Activated CD4-positive, alpha-beta T cell treated with anti-CD3 and anti-CD28 coated beads for 36 hours (primary cell): Measurements from ENCODE around the gene MOCOS. TPM values are rescaled to one million over a fixed set of nuclear protein-coding genes. Genes with fewer than 3 reads are reported as not detected.

Source experiments
- ATAC-seq: fragments of 200-7000 bp; cut with Tn5 transposase; one replicate; pipeline ENCODE4 v1.10.0; 2021; ENCODE audit warnings: mild to moderate bottlenecking, moderate library complexity
- CTCF ChIA-PET: fragments of 350-600 bp; sonication (Branson Sonifier 250); formaldehyde crosslinking; loops from one replicate; lab custom pipeline; 2021; ENCODE audit warnings: antibody characterized with exemption; lab: Charles Lee
- POLR2A ChIA-PET: fragments of 350-600 bp; sonication (Branson Sonifier 250); formaldehyde crosslinking; loops from one replicate; lab custom pipeline; 2021; ENCODE audit warnings: antibody characterized with exemption, inconsistent platforms; lab: Charles Lee
- DNase-seq: peaks from one replicate; pipeline ENCODE4 v3.0.0-alpha.2; 2020
- H3K27ac Mint-ChIP-seq: one replicate; pipeline ENCODE4 v1.8.0; 2021; ENCODE audit warnings: mixed read lengths
- H3K27me3 Mint-ChIP-seq: one replicate; pipeline ENCODE4 v1.8.0; 2021; ENCODE audit warnings: mixed read lengths
- H3K36me3 Mint-ChIP-seq: one replicate; pipeline ENCODE4 v1.8.0; 2021; ENCODE audit warnings: low read depth, mixed read lengths
- H3K4me1 Mint-ChIP-seq: one replicate; pipeline ENCODE4 v1.8.0; 2021; ENCODE audit warnings: mixed read lengths
- H3K4me3 Mint-ChIP-seq: one replicate; pipeline ENCODE4 v1.8.0; 2021; ENCODE audit warnings: mild to moderate bottlenecking, moderate library complexity, mixed read lengths
- H3K9me3 Mint-ChIP-seq: one replicate; pipeline ENCODE4 v1.8.0; 2021; ENCODE audit warnings: low read depth, mixed read lengths
- intact Hi-C, 2 experiments: fragments of 100-400 bp; cut with DNase I in 1 of 2; cut with micrococcal nuclease in 1 of 2; formaldehyde crosslinking; loops; one replicate each; pipeline versions ENCODE4 v1.14.2 to v1.15.1; 2022 to 2024; cut with DNase I, micrococcal nuclease
- total RNA-seq, 2 experiments: library from RNA; stranded (reverse); gene quantifications; one replicate each; pipeline ENCODE4 v1.2.3, GENCODE V29; 2021

The MOCOS gene
- total RNA-seq, 2 experiments from 2014 or later = 0.07 to 0.11 TPM

DNA sequence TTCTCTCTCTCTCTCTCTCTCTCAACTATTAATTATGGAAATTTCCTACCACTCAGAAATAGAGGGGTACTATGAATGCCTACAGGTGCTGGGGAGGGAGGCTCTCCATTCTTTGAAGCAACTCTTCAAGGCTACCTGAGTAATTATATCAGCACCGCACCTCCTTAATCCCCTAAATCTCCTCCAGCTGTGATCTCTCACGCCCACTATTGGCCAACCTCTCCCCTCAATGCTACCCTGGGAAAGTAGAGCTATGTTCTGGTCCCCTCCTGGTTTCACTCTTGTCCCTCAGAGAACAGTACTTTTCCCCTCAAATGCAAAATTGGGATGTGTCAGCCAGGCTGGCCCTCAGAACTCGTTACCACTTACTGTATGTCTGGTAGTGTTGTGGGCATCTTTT is 1.6 kb downstream of the MOCOS start:
- Mint-ChIP-seq H3K4me1 (peaks cover 6% of the 10 kb centered on the region), H3K36me3 (no peaks in the 10 kb centered on the region), H3K27me3 (peaks cover 21% of the 10 kb centered on the region), H3K4me3 (no peak overlapping the region), H3K27ac (no peak overlapping the region), H3K9me3 (no peaks in the 10 kb centered on the region)
- no peak for ATAC-seq
- intact Hi-C loops = loop anchor here in 1 of 2 experiments (5.0 kb wide), 1 partner anchor 93 kb away; no protein-coding TSS in a partner anchor
- no peak for DNase-seq
- ChIA-PET CTCF (interaction anchor here (2.1 kb wide), 1 partner anchor 46 kb away, joined by 5 read pairs; no protein-coding TSS in a partner anchor), POLR2A (no interaction called here)

DNA sequence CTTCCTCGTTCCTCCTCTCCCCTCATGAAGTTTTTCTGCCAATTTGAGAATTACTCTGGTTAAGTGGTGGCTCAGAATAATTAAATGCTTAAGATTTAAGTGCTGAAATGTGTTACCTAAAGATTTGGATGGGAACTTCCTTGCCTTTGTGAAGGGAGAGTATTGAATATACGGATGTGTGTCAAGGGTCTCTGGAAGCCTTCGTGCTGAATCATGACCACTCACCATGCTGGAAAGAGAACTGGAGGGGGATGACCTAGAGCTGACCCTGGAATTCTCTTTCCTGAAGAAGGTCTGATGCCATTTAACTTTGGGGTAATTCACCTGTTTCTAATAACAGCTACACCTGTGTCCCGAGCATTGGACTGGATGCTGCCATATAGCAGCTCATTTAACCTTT is 2.2 kb downstream of the MOCOS start:
- Mint-ChIP-seq H3K9me3 (no peaks in the 10 kb centered on the region), H3K4me1 (peaks cover 6% of the 10 kb centered on the region), H3K27ac (no peak overlapping the region), H3K36me3 (no peaks in the 10 kb centered on the region), H3K4me3 (no peak overlapping the region), H3K27me3 (peaks cover 21% of the 10 kb centered on the region)
- ATAC-seq (no peak), DNase-seq (no peak)
- POLR2A ChIA-PET = no interaction called here
- CTCF ChIA-PET = interaction anchor here (0.7 to 2.1 kb wide), 3 partner anchors 14 to 105 kb away, joined by 3 to 5 read pairs (median 3); no protein-coding TSS in a partner anchor
- intact Hi-C loops = loop anchor here in 1 of 2 experiments (5.0 kb wide), 1 partner anchor 93 kb away; no protein-coding TSS in a partner anchor

DNA sequence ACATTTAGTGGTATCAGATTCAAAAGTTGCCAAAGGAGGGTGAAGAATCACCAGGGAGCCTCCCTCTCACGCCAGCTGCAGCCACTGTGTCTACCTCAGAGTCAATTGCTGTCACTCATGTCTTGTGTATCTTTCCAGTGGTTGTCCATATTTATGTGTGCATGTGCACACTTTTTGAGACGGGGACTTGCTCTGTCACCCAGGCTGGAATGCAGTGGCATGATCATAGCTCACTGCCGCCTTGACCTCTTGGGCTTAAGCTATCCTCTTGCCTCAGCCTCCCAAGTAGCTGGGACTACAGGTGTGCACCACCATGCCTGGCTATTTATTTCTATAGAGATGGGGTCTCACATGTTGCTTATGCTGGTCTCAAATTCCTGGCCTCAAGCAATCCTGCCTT is 4.0 kb downstream of the MOCOS start:
- no peaks in the 10 kb centered on the region for H3K36me3 Mint-ChIP-seq
- intact Hi-C loops = no loop called here
- ChIA-PET CTCF (no interaction called here), POLR2A (no interaction called here)
- H3K4me1 Mint-ChIP-seq = peaks cover 6% of the 10 kb centered on the region
- no peak overlapping the region for H3K4me3 Mint-ChIP-seq
- no peaks in the 10 kb centered on the region for H3K9me3 Mint-ChIP-seq
- peaks cover 17% of the 10 kb centered on the region for H3K27me3 Mint-ChIP-seq
- no peak overlapping the region for H3K27ac Mint-ChIP-seq
- DNase-seq (no peak), ATAC-seq (no peak)

DNA sequence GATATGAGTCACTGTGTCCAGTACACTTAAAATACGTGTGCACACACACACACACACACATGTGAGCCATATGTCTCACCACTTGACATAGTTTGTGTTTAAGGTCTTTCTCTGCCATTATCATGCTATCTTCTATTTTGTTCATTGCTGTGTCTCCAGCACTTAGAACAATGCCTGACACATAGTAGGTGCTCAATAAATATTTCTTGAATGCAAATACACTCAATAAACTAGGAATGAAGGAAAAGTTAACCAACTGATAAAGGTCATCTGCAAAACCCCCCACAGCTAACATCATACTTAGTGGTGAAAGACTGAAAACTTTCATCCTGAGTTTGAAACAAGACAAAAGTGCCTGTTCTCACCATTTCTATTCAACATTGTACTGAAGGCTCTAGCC is 4.4 kb downstream of the MOCOS start:
- no peak overlapping the region for H3K27ac Mint-ChIP-seq
- CTCF ChIA-PET = interaction anchor here (0.6 to 0.8 kb wide), 2 partner anchors 64 to 87 kb away, joined by 3 to 4 read pairs; no protein-coding TSS in a partner anchor
- H3K4me1 Mint-ChIP-seq = peaks cover 6% of the 10 kb centered on the region
- DNase-seq (no peak), ATAC-seq (no peak)
- peaks cover 17% of the 10 kb centered on the region for H3K27me3 Mint-ChIP-seq
- POLR2A ChIA-PET = no interaction called here
- intact Hi-C loops = no loop called here
- no peaks in the 10 kb centered on the region for H3K36me3 Mint-ChIP-seq
- no peak overlapping the region for H3K4me3 Mint-ChIP-seq
- no peaks in the 10 kb centered on the region for H3K9me3 Mint-ChIP-seq

DNA sequence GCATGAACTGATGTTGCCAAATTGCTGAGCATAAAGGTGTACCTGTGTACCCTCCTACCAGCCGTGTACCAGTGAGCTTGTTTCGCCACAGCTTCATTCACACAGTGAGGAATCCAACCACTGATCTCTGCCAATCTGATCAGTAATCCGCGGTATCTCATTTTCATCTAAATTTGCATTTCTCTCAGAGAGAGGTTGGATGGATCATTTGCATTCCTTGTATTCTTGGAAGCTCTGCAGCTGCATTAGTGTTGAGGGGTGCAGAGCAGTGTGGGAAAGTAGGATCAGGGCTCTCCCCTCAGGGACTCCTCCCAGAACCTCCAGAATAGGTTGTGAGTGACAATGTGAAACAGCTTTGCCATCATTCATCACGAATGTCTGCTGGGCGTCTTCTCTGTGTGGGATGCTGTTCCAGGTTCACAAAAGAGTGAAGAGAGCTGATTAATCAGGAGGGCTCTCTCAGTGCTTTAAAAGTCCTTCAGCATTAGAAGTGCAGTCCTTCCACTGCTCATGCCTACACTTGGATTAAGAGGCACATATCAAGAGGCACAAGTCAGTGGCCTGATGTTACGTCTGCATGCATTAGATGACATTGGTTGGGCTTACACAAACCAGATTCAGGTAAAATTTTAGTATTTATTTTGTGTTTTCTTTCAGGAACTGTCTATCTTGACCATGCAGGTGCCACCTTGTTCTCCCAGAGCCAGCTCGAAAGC is 7.5 kb downstream of the MOCOS start:
- DNase-seq = no peak
- CTCF ChIA-PET = interaction anchor here (0.9 kb wide), 1 partner anchor 9 kb away, joined by 3 read pairs; no protein-coding TSS in a partner anchor
- no peak for ATAC-seq

DNA sequence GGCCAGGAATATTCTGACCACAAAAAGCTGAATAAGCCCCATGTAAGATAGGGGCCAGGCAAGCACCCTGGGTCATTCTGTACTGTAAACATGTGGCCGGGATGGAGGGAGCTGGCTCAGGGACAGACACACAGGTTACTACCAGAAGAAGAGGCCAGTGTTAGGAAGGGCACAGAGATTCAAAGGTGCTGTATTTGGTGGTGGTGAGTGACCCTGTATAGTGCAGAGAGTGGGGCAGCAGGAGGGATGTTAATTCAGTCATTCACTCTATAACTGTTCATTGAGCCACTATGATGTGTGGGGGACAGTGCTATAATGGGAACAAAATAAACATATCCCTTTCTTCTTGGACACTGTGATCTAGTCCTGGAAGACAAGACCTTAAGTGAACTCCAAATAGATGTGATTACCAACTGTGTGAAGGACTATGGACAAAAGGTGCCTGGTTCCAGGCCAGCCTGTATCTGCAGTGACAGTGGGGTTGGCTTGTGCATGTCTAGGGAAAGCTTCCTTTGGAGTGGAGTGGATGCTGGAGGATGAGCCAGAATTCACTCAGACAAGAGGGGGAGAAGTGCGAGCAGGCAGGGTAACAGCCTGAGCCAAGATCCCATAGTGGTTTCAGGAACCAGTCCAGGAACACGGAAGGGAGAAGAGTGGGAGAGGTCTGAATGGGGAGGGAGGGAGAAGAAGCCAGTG is 8.3 kb downstream of the MOCOS start:
- ChIA-PET POLR2A (no interaction called here), CTCF (no interaction called here)
- intact Hi-C loops = no loop called here

More for the DNA sequence above, 7.5 kb downstream of the MOCOS start:
- POLR2A ChIA-PET = no interaction called here
- no peak overlapping the region for H3K4me3 Mint-ChIP-seq
- no peaks in the 10 kb centered on the region for H3K4me1 Mint-ChIP-seq
- H3K36me3 Mint-ChIP-seq = no peaks in the 10 kb centered on the region
- no peaks in the 10 kb centered on the region for H3K9me3 Mint-ChIP-seq
- intact Hi-C loops = no loop called here
- H3K27ac Mint-ChIP-seq = no peak overlapping the region
- H3K27me3 Mint-ChIP-seq = peaks cover 6% of the 10 kb centered on the region

DNA sequence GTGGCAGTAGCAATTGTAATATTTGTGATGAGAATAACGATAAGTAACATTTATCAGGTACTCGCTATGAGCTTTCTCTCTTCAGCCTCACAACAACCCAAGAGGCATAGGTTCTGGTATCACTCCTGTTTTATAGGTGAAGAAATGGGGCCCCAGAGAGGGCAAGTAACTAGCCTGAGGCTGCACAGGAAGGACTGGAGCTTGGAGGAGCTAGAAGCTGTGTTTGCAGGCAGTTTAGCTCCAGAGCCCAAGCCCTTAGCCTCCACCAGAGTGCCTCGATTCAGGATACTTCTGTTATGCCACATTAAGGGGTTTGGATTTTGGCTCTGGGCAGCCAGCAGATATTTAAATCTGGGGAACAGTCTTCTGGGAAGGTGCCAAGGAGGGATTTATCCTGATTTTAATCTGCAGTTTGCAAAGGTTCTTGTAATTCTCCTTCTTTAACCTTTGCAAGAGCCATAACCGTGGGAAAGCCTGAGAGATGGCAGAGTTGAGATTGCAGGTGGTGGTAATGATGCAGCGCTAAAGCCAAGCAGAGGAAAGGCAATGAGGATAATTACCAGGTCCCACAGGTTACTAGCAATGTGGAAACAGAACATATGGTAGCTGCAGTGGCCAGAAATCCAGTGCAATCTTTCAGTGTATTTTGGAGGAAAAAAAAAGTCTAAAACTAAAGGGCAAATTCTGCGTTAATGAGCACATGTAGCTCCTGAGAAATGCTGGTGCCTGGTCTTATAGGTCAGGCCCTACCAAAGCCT is 9.1 kb downstream of the MOCOS start:
- DNase-seq (no peak), ATAC-seq (no peak)
- H3K4me1 Mint-ChIP-seq = no peaks in the 10 kb centered on the region
- intact Hi-C loops = no loop called here
- ChIA-PET CTCF (no interaction called here), POLR2A (no interaction called here)
- H3K36me3 Mint-ChIP-seq = no peaks in the 10 kb centered on the region
- H3K4me3 Mint-ChIP-seq = no peak overlapping the region
- H3K27ac Mint-ChIP-seq = no peak overlapping the region
- H3K27me3 Mint-ChIP-seq = no peaks in the 10 kb centered on the region
- no peaks in the 10 kb centered on the region for H3K9me3 Mint-ChIP-seq

More for the DNA sequence above, 8.3 kb downstream of the MOCOS start:
- Mint-ChIP-seq H3K4me1 (no peaks in the 10 kb centered on the region), H3K4me3 (no peak overlapping the region), H3K9me3 (no peaks in the 10 kb centered on the region), H3K27me3 (peaks cover 2% of the 10 kb centered on the region), H3K36me3 (no peaks in the 10 kb centered on the region), H3K27ac (no peak overlapping the region)
- ATAC-seq (no peak), DNase-seq (no peak)

DNA sequence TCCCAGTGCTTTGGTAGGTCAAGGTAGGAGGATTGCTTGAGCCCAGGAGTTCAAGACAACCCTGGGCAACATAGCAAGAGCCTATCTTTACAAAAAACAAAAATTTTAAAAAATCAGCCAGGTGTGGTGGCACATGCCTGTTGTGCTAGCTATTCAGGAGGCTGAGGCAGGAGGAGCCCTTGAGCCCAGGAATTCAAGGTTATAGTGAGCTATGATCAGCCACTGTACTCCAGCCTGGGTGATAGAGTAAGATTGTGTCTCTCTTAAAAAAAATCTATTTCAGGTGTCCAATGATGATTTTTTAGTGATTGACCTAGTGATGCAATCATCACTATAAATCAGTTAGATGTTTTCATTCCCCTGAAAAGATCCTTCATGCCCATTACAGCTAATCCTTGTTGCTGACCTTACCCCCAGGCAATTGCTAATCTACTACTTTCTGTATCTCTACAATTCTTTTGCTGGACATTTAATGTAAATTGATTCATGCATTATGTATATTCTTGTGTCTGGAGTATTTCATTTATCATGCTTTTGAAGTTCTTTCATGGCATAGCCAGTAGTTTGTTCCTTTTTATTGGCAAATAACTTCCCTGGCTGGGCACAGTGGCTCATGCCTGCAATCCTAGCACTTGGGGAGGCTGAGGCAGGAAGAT is 10.3 kb downstream of the MOCOS start:
- Mint-ChIP-seq H3K4me3 (no peak overlapping the region), H3K36me3 (no peaks in the 10 kb centered on the region), H3K4me1 (no peaks in the 10 kb centered on the region), H3K27ac (no peak overlapping the region), H3K27me3 (peaks cover 1% of the 10 kb centered on the region), H3K9me3 (no peaks in the 10 kb centered on the region)
- DNase-seq (no peak), ATAC-seq (no peak)
- intact Hi-C loops = no loop called here
- ChIA-PET CTCF (interaction anchor here (0.7 kb wide), 1 partner anchor 12 kb away, joined by 3 read pairs; no protein-coding TSS in a partner anchor), POLR2A (no interaction called here)

DNA sequence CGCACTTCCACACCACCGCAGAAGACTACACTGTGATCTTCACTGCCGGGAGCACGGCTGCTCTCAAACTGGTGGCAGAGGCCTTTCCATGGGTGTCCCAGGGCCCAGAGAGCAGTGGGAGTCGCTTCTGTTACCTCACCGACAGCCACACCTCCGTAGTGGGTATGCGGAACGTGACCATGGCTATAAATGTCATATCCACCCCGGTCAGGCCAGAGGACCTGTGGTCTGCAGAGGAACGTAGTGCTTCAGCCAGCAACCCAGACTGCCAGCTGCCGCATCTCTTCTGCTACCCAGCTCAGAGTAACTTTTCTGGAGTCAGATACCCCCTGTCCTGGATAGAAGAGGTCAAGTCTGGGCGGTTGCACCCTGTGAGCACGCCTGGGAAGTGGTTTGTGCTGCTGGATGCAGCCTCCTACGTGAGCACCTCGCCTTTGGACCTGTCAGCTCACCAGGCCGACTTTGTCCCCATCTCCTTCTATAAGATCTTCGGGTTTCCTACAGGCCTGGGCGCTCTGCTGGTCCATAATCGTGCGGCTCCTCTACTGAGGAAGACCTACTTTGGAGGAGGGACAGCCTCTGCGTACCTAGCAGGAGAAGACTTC is 12.5 kb downstream of the MOCOS start:
- H3K4me3 Mint-ChIP-seq = no peak overlapping the region
- no peaks in the 10 kb centered on the region for H3K36me3 Mint-ChIP-seq
- H3K9me3 Mint-ChIP-seq = no peaks in the 10 kb centered on the region
- ATAC-seq = no peak
- H3K27ac Mint-ChIP-seq = no peak overlapping the region
- ChIA-PET CTCF (interaction anchor here (0.7 kb wide), 1 partner anchor 530 kb away, joined by 4 read pairs; no protein-coding TSS in a partner anchor), POLR2A (no interaction called here)
- intact Hi-C loops = no loop called here
- H3K4me1 Mint-ChIP-seq = no peaks in the 10 kb centered on the region
- no peak for DNase-seq
- peaks cover 3% of the 10 kb centered on the region for H3K27me3 Mint-ChIP-seq

DNA sequence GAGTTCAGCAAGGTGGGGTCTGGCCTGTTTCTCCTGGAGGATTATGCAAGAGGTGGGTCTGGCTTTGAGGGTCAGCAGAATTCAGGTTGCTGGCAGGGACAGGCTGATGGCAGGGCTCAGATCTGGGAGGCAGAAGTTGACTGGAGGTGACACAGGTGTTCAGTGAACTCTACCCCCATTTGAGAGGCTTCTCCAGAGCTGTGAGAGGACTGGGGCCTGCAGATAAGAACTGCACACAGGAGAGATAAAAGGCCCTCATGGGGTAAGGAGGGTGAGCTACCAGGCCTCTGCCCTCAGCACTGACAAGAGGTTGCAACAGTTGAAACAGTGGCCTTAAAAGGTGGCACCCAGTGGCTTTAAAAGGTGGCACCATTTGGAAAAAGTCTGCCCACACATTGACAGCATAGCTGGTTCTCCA is 13.1 kb downstream of the MOCOS start:
- Mint-ChIP-seq H3K27me3 (peaks cover 3% of the 10 kb centered on the region), H3K9me3 (no peaks in the 10 kb centered on the region), H3K4me1 (no peaks in the 10 kb centered on the region), H3K27ac (no peak overlapping the region), H3K36me3 (no peaks in the 10 kb centered on the region), H3K4me3 (no peak overlapping the region)
- CTCF ChIA-PET = interaction anchor here (0.7 kb wide), 1 partner anchor 530 kb away, joined by 4 read pairs; no protein-coding TSS in a partner anchor
- DNase-seq (no peak), ATAC-seq (no peak)
- intact Hi-C loops = no loop called here
- POLR2A ChIA-PET = no interaction called here
